GM08714 (cell line): Measurements from ENCODE around the gene ACD.

Source experiments
- H3K4me3 ChIP-seq: fragments of 200-500 bp; sonication (Bioruptor generic); 2 replicates; pipeline ENCODE4 v1.5.1; 2014; ENCODE audit warnings: mild to moderate bottlenecking, low read length, inconsistent platforms
- ZNF274 ChIP-seq: IDR thresholded peaks from 2 replicates; pipeline ENCODE4 v1.6.1; 2012; ENCODE audit warnings: mild to moderate bottlenecking, low read depth, low read length

ACD gene

GRCh38 chr16:67628216-67628615 is 31.8 kb downstream of the ACD start:
- no peak overlapping the region for H3K4me3 ChIP-seq
- TF ChIP-seq ZNF274, result no peak

- TF ChIP-seq ZNF274, result no peak
Observed at GRCh38 chr16:67613808-67614207, 46.3 kb downstream of the ACD start.

GRCh38 chr16:67608364-67608763 is 51.7 kb downstream of the ACD start:
- H3K4me3 ChIP-seq, result no peak overlapping the region
- no peak for TF ChIP-seq ZNF274

More at GRCh38 chr16:67613808-67614207, 46.3 kb downstream of the ACD start:
- no peak overlapping the region for H3K4me3 ChIP-seq
